Neural cell (in vitro differentiated cells): ENCODE data around the gene FBXO21. TPM values are rescaled to one million over a fixed set of nuclear protein-coding genes. Genes with fewer than 3 reads are reported as not detected.

Experiments
- H2AFZ ChIP-seq: fragments of 200-600, 300-800 bp; sonication (generic), shearing (Covaris generic); 2 replicates; pipeline ENCODE4 v1.6.0; 2014; ENCODE audit warnings: low read depth, mild to moderate bottlenecking, antibody characterized with exemption, low read length, moderate library complexity
- H3F3A ChIP-seq: fragments of 200-600 bp; shearing (Covaris generic); 2 replicates; pipeline ENCODE4 v1.6.1; 2016; ENCODE audit warnings: mild to moderate bottlenecking, moderate library complexity, mixed read lengths, antibody characterized with exemption, low read length; ENCODE audit not compliant: insufficient read depth, poor library complexity, severe bottlenecking
- H3K27ac ChIP-seq: fragments of 200-600, 300-800 bp; sonication (generic), shearing (Covaris generic); 2 replicates; pipeline ENCODE4 v1.5.1; 2014; ENCODE audit warnings: mild to moderate bottlenecking, low read length, moderate library complexity
- H3K27me3 ChIP-seq: fragments of 300-800, 200-600 bp; sonication (generic), shearing (Covaris generic); 2 replicates; pipeline ENCODE4 v1.6.0; 2014; ENCODE audit warnings: mild to moderate bottlenecking, low read depth, low read length, moderate library complexity; ENCODE audit not compliant: insufficient read depth
- H3K36me3 ChIP-seq: fragments of 300-800, 200-600 bp; sonication (generic), shearing (Covaris generic); 2 replicates; pipeline ENCODE4 v1.5.1; 2014; ENCODE audit warnings: mild to moderate bottlenecking, antibody characterized with exemption, low read length, moderate library complexity; ENCODE audit not compliant: insufficient read depth
- H3K4me2 ChIP-seq: fragments of 300-800, 200-600 bp; sonication (generic), shearing (Covaris generic); 2 replicates; pipeline ENCODE4 v1.6.0; 2014; ENCODE audit warnings: mild to moderate bottlenecking, low read length
- H3K4me3 ChIP-seq: fragments of 300-800, 200-600 bp; sonication (generic), shearing (Covaris generic); 2 replicates; pipeline ENCODE4 v1.5.1; 2014; ENCODE audit warnings: mild to moderate bottlenecking, low read length, moderate library complexity
- H3K79me2 ChIP-seq: fragments of 200-600 bp; shearing (Covaris generic); replicated peaks from 2 replicates; pipeline ENCODE4 v1.6.0; 2014; ENCODE audit warnings: mild to moderate bottlenecking, low read length, moderate library complexity; ENCODE audit not compliant: insufficient read depth
- H3K9ac ChIP-seq: fragments of 300-800, 200-600 bp; sonication (generic), shearing (Covaris generic); 2 replicates; pipeline ENCODE4 v1.6.1; 2016; ENCODE audit warnings: mild to moderate bottlenecking, low read length, mixed read lengths
- H3K9me2 ChIP-seq: fragments of 200-600 bp; shearing (Covaris generic); 2 replicates; pipeline ENCODE4 v1.6.1; 2016; ENCODE audit warnings: mild to moderate bottlenecking, low read length, mixed read lengths; ENCODE audit not compliant: insufficient read depth
- H3K9me3 ChIP-seq: fragments of 200-600, 300-800 bp; sonication (generic), shearing (Covaris generic); 2 replicates; pipeline ENCODE4 v1.6.1; 2016; ENCODE audit warnings: mild to moderate bottlenecking, mixed run types, low read length, moderate library complexity, mixed read lengths
- H4K20me1 ChIP-seq: fragments of 200-600 bp; shearing (Covaris generic); 2 replicates; pipeline ENCODE4 v1.6.1; 2016; ENCODE audit warnings: mild to moderate bottlenecking, mixed run types; ENCODE audit not compliant: insufficient read depth
- CTCF ChIP-seq: fragments of 450-650 bp; IDR thresholded peaks from 2 replicates; pipeline ENCODE4 v1.5.1; 2014; ENCODE audit warnings: antibody characterized with exemption, mild to moderate bottlenecking, moderate library complexity; ENCODE audit not compliant: poor library complexity, severe bottlenecking
- EP300 ChIP-seq: fragments of 450-650 bp; conservative IDR thresholded peaks from 2 replicates; pipeline ENCODE4 v1.6.1; 2014; ENCODE audit warnings: antibody characterized with exemption, mild to moderate bottlenecking, moderate library complexity; ENCODE audit not compliant: poor library complexity, severe bottlenecking
- EZH2 ChIP-seq: fragments of 200-600, 300-800 bp; shearing (Covaris generic), sonication (generic); IDR thresholded peaks from 2 replicates; pipeline ENCODE4 v1.6.1; 2014; ENCODE audit warnings: antibody characterized with exemption, low read length, borderline replicate concordance, mild to moderate bottlenecking; ENCODE audit not compliant: insufficient read depth, poor library complexity, severe bottlenecking
- MXI1 ChIP-seq: fragments of 450-650 bp; conservative IDR thresholded peaks from 2 replicates; pipeline ENCODE4 v1.6.1; 2014; ENCODE audit warnings: antibody characterized with exemption, mild to moderate bottlenecking; ENCODE audit not compliant: poor library complexity, severe bottlenecking
- POLR2AphosphoS5 ChIP-seq: IDR thresholded peaks from 2 replicates; pipeline ENCODE4 v1.6.1; 2012
- RAD21 ChIP-seq: fragments of 450-650 bp; conservative IDR thresholded peaks from 2 replicates; pipeline ENCODE4 v1.6.1; 2014; ENCODE audit warnings: antibody characterized with exemption, mild to moderate bottlenecking, moderate library complexity
- SMC3 ChIP-seq: fragments of 450-650 bp; conservative IDR thresholded peaks from 2 replicates; pipeline ENCODE4 v1.6.1; 2014; ENCODE audit warnings: antibody characterized with exemption, mild to moderate bottlenecking, moderate library complexity; ENCODE audit not compliant: poor library complexity
- TAF1 ChIP-seq: IDR thresholded peaks from 2 replicates; pipeline ENCODE4 v1.6.1; 2012; ENCODE audit warnings: low read depth
- polyA plus RNA-seq: library from polyadenylated mRNA; depleted of rRNA; stranded (reverse); fragments of >200 nt; gene quantifications from 2 replicates; pipeline ENCODE4 v1.2.3, GENCODE V29; 2014
- TF ChIP-seq, protein P1 (sequence below): IDR thresholded peaks from 2 replicates; pipeline ENCODE4 v1.6.1; 2012; ENCODE audit warnings: borderline replicate concordance

FBXO21 gene
- polyA plus RNA-seq, 1 donor from 2014 or later, result 127 TPM

DNA sequence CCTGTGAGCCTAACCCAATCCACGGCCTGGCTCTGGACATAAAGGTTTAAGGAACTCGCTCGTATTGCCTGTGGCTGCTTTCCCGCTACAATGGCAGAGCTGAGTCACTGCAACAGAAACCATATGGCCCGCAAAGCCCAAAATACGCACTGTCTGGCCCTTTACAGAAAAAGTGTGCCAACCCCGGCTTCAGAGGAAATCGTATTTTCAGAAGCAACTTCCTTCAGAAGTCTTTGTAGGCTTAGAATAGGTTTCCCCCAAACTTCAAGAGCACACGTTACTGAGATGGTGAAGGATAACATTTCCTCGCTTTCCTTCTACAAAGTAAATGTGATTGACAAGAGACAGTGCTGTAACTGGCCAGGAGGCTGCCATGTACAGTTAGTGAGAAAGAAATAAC, 56.2 kb downstream of the FBXO21 start:
- no peaks in the 10 kb centered on the region for H3K36me3 ChIP-seq
- H2AFZ ChIP-seq, result no peak overlapping the region
- H3K9me2 ChIP-seq, result no peaks in the 10 kb centered on the region
- H3K27ac ChIP-seq, result no peak overlapping the region
- H4K20me1 ChIP-seq, result no peaks in the 10 kb centered on the region
- H3F3A ChIP-seq, result no peaks in the 10 kb centered on the region
- no peaks in the 10 kb centered on the region for H3K79me2 ChIP-seq
- no peaks in the 10 kb centered on the region for H3K9me3 ChIP-seq
- TF ChIP-seq EP300 (no peak), RAD21 (no peak), TAF1 (no peak), MXI1 (no peak), SMC3 (no peak), EZH2 (no peak), POLR2AphosphoS5 (no peak), CTCF (no peak)
- TF ChIP-seq, protein P1, sequence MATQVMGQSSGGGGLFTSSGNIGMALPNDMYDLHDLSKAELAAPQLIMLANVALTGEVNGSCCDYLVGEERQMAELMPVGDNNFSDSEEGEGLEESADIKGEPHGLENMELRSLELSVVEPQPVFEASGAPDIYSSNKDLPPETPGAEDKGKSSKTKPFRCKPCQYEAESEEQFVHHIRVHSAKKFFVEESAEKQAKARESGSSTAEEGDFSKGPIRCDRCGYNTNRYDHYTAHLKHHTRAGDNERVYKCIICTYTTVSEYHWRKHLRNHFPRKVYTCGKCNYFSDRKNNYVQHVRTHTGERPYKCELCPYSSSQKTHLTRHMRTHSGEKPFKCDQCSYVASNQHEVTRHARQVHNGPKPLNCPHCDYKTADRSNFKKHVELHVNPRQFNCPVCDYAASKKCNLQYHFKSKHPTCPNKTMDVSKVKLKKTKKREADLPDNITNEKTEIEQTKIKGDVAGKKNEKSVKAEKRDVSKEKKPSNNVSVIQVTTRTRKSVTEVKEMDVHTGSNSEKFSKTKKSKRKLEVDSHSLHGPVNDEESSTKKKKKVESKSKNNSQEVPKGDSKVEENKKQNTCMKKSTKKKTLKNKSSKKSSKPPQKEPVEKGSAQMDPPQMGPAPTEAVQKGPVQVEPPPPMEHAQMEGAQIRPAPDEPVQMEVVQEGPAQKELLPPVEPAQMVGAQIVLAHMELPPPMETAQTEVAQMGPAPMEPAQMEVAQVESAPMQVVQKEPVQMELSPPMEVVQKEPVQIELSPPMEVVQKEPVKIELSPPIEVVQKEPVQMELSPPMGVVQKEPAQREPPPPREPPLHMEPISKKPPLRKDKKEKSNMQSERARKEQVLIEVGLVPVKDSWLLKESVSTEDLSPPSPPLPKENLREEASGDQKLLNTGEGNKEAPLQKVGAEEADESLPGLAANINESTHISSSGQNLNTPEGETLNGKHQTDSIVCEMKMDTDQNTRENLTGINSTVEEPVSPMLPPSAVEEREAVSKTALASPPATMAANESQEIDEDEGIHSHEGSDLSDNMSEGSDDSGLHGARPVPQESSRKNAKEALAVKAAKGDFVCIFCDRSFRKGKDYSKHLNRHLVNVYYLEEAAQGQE, result no peak
- no peak overlapping the region for H3K9ac ChIP-seq
- no peak overlapping the region for H3K4me3 ChIP-seq
- no peaks in the 10 kb centered on the region for H3K27me3 ChIP-seq
- no peak overlapping the region for H3K4me2 ChIP-seq

- H3F3A ChIP-seq, result no peaks in the 10 kb centered on the region
- H3K4me2 ChIP-seq, result no peak overlapping the region
- TF ChIP-seq EZH2, result no peak
- TF ChIP-seq, protein P1, result no peak
- TF ChIP-seq SMC3, result no peak
- TF ChIP-seq RAD21, result no peak
- no peak for TF ChIP-seq POLR2AphosphoS5
- no peak for TF ChIP-seq TAF1
- TF ChIP-seq CTCF, result no peak
- H4K20me1 ChIP-seq, result no peaks in the 10 kb centered on the region
- H3K79me2 ChIP-seq, result no peaks in the 10 kb centered on the region
- no peaks in the 10 kb centered on the region for H3K27me3 ChIP-seq
- no peak overlapping the region for H3K4me3 ChIP-seq
- no peaks in the 10 kb centered on the region for H3K36me3 ChIP-seq
- H3K27ac ChIP-seq, result no peak overlapping the region
- H3K9me3 ChIP-seq, result peaks cover 15% of the 10 kb centered on the region
- H3K9ac ChIP-seq, result no peak overlapping the region
- H3K9me2 ChIP-seq, result no peaks in the 10 kb centered on the region
- H2AFZ ChIP-seq, result no peak overlapping the region
Measured at GRCh38 chr12:117130801-117131200, 59.5 kb downstream of the FBXO21 start.
